ENCODE measurements around the gene BIVM.

BIVM gene

DNA sequence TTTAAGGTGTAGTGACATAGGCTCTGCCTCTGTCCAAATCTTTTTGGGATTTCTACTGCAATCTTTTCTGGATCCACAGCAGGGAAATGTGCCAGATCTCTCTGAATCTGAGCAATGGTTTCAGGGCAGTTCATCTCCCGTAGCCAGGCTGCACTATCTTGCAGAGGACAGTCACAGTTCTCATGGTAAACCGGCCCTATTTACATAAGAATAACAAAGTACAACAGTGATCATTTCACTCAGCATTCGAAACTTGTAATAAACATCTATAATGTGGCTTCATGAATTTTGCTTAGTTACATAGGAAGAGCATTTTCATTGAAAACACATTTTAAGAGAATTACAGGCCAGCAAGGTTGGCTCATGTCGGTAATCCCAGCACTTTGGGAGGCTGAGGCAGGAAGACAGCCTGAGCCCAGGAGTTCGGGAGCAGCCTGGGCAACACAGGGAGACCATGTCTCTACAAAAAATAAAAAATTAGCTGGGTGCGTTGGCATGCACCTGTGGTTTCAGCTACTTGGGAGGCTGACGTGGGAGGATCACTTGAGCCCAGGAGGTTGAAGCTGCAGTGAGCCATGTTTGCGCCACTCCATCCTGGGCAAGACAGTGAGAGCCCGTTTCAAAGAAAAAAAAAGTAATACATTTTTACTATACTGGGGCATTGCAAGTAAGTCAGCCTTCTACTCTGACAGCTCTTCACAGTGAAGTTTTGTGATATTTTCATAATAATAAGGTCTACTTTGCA lies 5.1 kb upstream of the BIVM start:
- Mint-ChIP-seq H3K27ac (no peak overlapping the region), H3K4me1 (peaks cover 19% of the 10 kb centered on the region), H3K9me3 (no peaks in the 10 kb centered on the region)

GRCh38 chr13:102799426-102800144 lies 666 bp downstream of the BIVM start:
- no peak overlapping the region for H3K27ac Mint-ChIP-seq
- no peak for TF ChIP-seq CTCF (IDR thresholded peaks at IDR 0.05)
- H3K4me1 Mint-ChIP-seq = peaks cover 32% of the 10 kb centered on the region
- H3K4me3 Mint-ChIP-seq = peak overlapping the region; percentile 97
- no peaks in the 10 kb centered on the region for H3K27me3 Mint-ChIP-seq (ENCODE audit: low read depth, poor library complexity)
- H3K9me3 Mint-ChIP-seq = no peaks in the 10 kb centered on the region
- peak; percentile 59 for DNase-seq
- peaks cover 11% of the 10 kb centered on the region for H3K36me3 Mint-ChIP-seq (ENCODE audit: low read depth)

More for the DNA sequence above, 5.1 kb upstream of the BIVM start:
- DNase-seq = no peak
- Mint-ChIP-seq H3K36me3 (ENCODE audit: low read depth) (peaks cover 47% of the 10 kb centered on the region), H3K27me3 (ENCODE audit: low read depth, poor library complexity) (no peaks in the 10 kb centered on the region), H3K4me3 (no peak overlapping the region)
- no peak for TF ChIP-seq CTCF (IDR thresholded peaks at IDR 0.05)

- peak overlapping the region; percentile 97 for H3K4me3 Mint-ChIP-seq
- H3K27me3 Mint-ChIP-seq (ENCODE audit: low read depth, poor library complexity) = no peaks in the 10 kb centered on the region
- H3K4me1 Mint-ChIP-seq = peaks cover 32% of the 10 kb centered on the region
- peak; percentile 84 for DNase-seq
- H3K27ac Mint-ChIP-seq = no peak overlapping the region
- H3K9me3 Mint-ChIP-seq = peaks cover 2% of the 10 kb centered on the region
- peak; percentile 70 for TF ChIP-seq CTCF (IDR thresholded peaks at IDR 0.05)
- peaks cover 19% of the 10 kb centered on the region for H3K36me3 Mint-ChIP-seq (ENCODE audit: low read depth)
These were observed 1.5 kb downstream of the BIVM start for GRCh38 chr13:102800145-102801041.

DNA sequence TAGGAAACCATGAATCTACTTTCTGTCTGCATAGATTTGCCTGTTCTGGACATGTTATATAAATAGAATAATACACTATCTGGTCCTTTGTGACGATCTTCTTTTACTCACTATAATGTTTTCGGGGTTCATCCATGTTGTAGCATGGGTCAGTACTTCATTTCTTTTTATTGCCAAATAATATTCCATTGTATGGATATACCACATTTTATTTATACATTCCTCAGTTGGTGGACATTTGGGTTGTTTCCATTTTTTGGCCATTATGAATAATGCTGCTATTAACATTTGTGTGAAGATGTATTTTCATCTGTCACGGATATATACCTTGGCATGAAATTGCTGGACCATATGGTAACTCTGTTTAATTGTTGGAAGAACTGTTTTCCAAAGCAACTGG lies 6.8 kb downstream of the BIVM start:
- peaks cover 28% of the 10 kb centered on the region for H3K9me3 Mint-ChIP-seq
- H3K27me3 Mint-ChIP-seq (ENCODE audit: low read depth, poor library complexity) = no peaks in the 10 kb centered on the region
- TF ChIP-seq CTCF (IDR thresholded peaks at IDR 0.05) = no peak
- H3K4me1 Mint-ChIP-seq = peaks cover 13% of the 10 kb centered on the region
- H3K27ac Mint-ChIP-seq = no peak overlapping the region
- DNase-seq = no peak
- H3K36me3 Mint-ChIP-seq (ENCODE audit: low read depth) = peaks cover 58% of the 10 kb centered on the region
- no peak overlapping the region for H3K4me3 Mint-ChIP-seq

GRCh38 chr13:102807699-102808098 lies 8.8 kb downstream of the BIVM start:
- Mint-ChIP-seq H3K9me3 (peaks cover 45% of the 10 kb centered on the region), H3K4me3 (no peak overlapping the region), H3K4me1 (no peaks in the 10 kb centered on the region), H3K27ac (no peak overlapping the region), H3K27me3 (ENCODE audit: low read depth, poor library complexity) (no peaks in the 10 kb centered on the region), H3K36me3 (ENCODE audit: low read depth) (peaks cover 77% of the 10 kb centered on the region)
- TF ChIP-seq CTCF (IDR thresholded peaks at IDR 0.05) = no peak
- no peak for DNase-seq
